ENCODE measurements around the gene ZBED1. TPM values are rescaled to one million over a fixed set of nuclear protein-coding genes. Genes with fewer than 3 reads are reported as not detected.
"Not testable (repeated sequence)": the region's sequence is repeated elsewhere in the genome, so short reads cannot be mapped to it uniquely, and the experiment has no call there.

Gene ZBED1
- total and polyA plus RNA-seq, 2 donors (not counting 1 experiment from before 2014, with no cell fraction given) = 14.5 to 24.8 TPM

GRCh38 chrX:2463973-2464676 lies 36.7 kb downstream of the ZBED1 start:
- peak; percentile 45 to 80 for DNase-seq (ENCODE audit: low read depth in 2 of 2)

GRCh38 chrX:2463481-2463880 lies 37.3 kb downstream of the ZBED1 start:
- H3K4me2 ChIP-seq (ENCODE audit: extremely low read depth, insufficient read depth, low read length); H3K9me3 ChIP-seq (ENCODE audit: control insufficient read depth, insufficient read depth, low read depth, low read length); H3K36me3 ChIP-seq (ENCODE audit: control insufficient read depth, insufficient read depth, low read length); H4K20me1 ChIP-seq (ENCODE audit: control insufficient read depth, extremely low read depth, insufficient read depth, low read length); H3K27me3 ChIP-seq (ENCODE audit: control insufficient read depth, insufficient read depth, low read length); H2AFZ ChIP-seq (ENCODE audit: low read length); H3K79me2 ChIP-seq (ENCODE audit: control insufficient read depth, insufficient read depth, low read length); H3K4me1 ChIP-seq (ENCODE audit: control insufficient read depth, extremely low read depth, insufficient read depth, low read length): not testable (repeated sequence)
- Histone ChIP-seq H3K9ac (ENCODE audit: insufficient read depth, low read length) (peak overlapping the region; percentile 13), H3K4me3 (replicated peaks in 1 of 4; ENCODE audit: control extremely low read depth in 1 of 4, insufficient read depth in 1 of 4, low read depth in 3 of 4, low read length in 4 of 4) (peak overlapping the region in 1 of 4 experiments; percentile 11), H3K27ac (ENCODE audit: insufficient read depth, low read length) (peak overlapping the region; percentile 34)
- DNase-seq (ENCODE audit: low read depth in 2 of 2) = peak; percentile 58 to 85

More at GRCh38 chrX:2463973-2464676, 36.7 kb downstream of the ZBED1 start:
- H3K4me2 ChIP-seq (ENCODE audit: extremely low read depth, insufficient read depth, low read length) = no peak overlapping the region
- H3K27ac ChIP-seq (ENCODE audit: insufficient read depth, low read length) = peak overlapping the region; percentile 34
- peaks cover 4% of the 10 kb centered on the region for H3K4me1 ChIP-seq (ENCODE audit: control insufficient read depth, extremely low read depth, insufficient read depth, low read length)
- peak overlapping the region; percentile 13 for H3K9ac ChIP-seq (ENCODE audit: insufficient read depth, low read length)
- H3K79me2 ChIP-seq (ENCODE audit: control insufficient read depth, insufficient read depth, low read length) = peaks cover 2% of the 10 kb centered on the region
- peak overlapping the region; percentile 43 for H2AFZ ChIP-seq (ENCODE audit: low read length)
- TF ChIP-seq CTCF (conservative IDR thresholded peaks at IDR 0.05 in 1 of 2, IDR thresholded peaks at IDR 0.05 in 1 of 2; ENCODE audit: low read depth in 1 of 2, low read length in 2 of 2) (no peak), EZH2 (IDR thresholded peaks at IDR 0.05; ENCODE audit: low read length, missing control alignments) (no peak)
- H3K4me3 ChIP-seq (replicated peaks in 1 of 4; ENCODE audit: control extremely low read depth in 1 of 4, insufficient read depth in 1 of 4, low read depth in 3 of 4, low read length in 4 of 4) = peak overlapping the region in 1 of 4 experiments; percentile 11
- no peaks in the 10 kb centered on the region for H4K20me1 ChIP-seq (ENCODE audit: control insufficient read depth, extremely low read depth, insufficient read depth, low read length)
- no peaks in the 10 kb centered on the region for H3K36me3 ChIP-seq (ENCODE audit: control insufficient read depth, insufficient read depth, low read length)
- no peaks in the 10 kb centered on the region for H3K27me3 ChIP-seq (ENCODE audit: control insufficient read depth, insufficient read depth, low read length)
- no peaks in the 10 kb centered on the region for H3K9me3 ChIP-seq (ENCODE audit: control insufficient read depth, insufficient read depth, low read depth, low read length)

- H3K36me3 ChIP-seq (ENCODE audit: control insufficient read depth, insufficient read depth, low read length) = no peaks in the 10 kb centered on the region
- H3K4me1 ChIP-seq (ENCODE audit: control insufficient read depth, extremely low read depth, insufficient read depth, low read length) = peaks cover 4% of the 10 kb centered on the region
- H3K9me3 ChIP-seq (ENCODE audit: control insufficient read depth, insufficient read depth, low read depth, low read length) = no peaks in the 10 kb centered on the region
- peaks cover 2% of the 10 kb centered on the region for H3K79me2 ChIP-seq (ENCODE audit: control insufficient read depth, insufficient read depth, low read length)
- no peak overlapping the region for H3K27ac ChIP-seq (ENCODE audit: insufficient read depth, low read length)
- H4K20me1 ChIP-seq (ENCODE audit: control insufficient read depth, extremely low read depth, insufficient read depth, low read length) = no peaks in the 10 kb centered on the region
- H2AFZ ChIP-seq (ENCODE audit: low read length) = no peak overlapping the region
- no peaks in the 10 kb centered on the region for H3K27me3 ChIP-seq (ENCODE audit: control insufficient read depth, insufficient read depth, low read length)
- DNase-seq (ENCODE audit: low read depth in 2 of 2) = no peak
- no peak overlapping the region for H3K4me3 ChIP-seq (replicated peaks in 1 of 4; ENCODE audit: control extremely low read depth in 1 of 4, insufficient read depth in 1 of 4, low read depth in 3 of 4, low read length in 4 of 4)
- TF ChIP-seq EZH2 (IDR thresholded peaks at IDR 0.05; ENCODE audit: low read length, missing control alignments) (no peak), CTCF (conservative IDR thresholded peaks at IDR 0.05 in 1 of 2, IDR thresholded peaks at IDR 0.05 in 1 of 2; ENCODE audit: low read depth in 1 of 2, low read length in 2 of 2) (no peak)
- no peak overlapping the region for H3K4me2 ChIP-seq (ENCODE audit: extremely low read depth, insufficient read depth, low read length)
- no peak overlapping the region for H3K9ac ChIP-seq (ENCODE audit: insufficient read depth, low read length)
Measured at GRCh38 chrX:2462780-2463179, 38.0 kb downstream of the ZBED1 start.
